PC-3 (cell line): ENCODE data around the gene RALY. TPM values are rescaled to one million over a fixed set of nuclear protein-coding genes. Genes with fewer than 3 reads are reported as not detected.

Experiments used
- ATAC-seq: fragments of 200-7000 bp; cut with Tn5 transposase; 2 replicates; pipeline ENCODE4 v1.9.1; 2020; ENCODE audit warnings: mild to moderate bottlenecking, moderate library complexity
- BruUV-seq: library from RNA; stranded (reverse); fragments of 400-500 nt; replicated peaks from 2 replicates; lab custom pipeline; 2021; lab: Mats Ljungman, UMichigan
- CTCF ChIA-PET: fragments of 300-600 bp; sonication (Branson Sonifier 250); formaldehyde crosslinking; loops from one replicate; lab custom pipeline; 2022; ENCODE audit warnings: antibody characterized with exemption; lab: Charles Lee
- POLR2A ChIA-PET: fragments of 300-600 bp; sonication (Branson Sonifier 250); formaldehyde crosslinking; loops from one replicate; lab custom pipeline; 2022; ENCODE audit warnings: antibody characterized with exemption; ENCODE audit not compliant: unreplicated experiment; lab: Charles Lee
- DNase-seq: peaks from one replicate; pipeline ENCODE4 v3.0.0-alpha.2; 2015
- H2AFZ ChIP-seq: fragments of 300-600 bp; sonication (generic); 2 replicates; pipeline ENCODE4 v1.6.0; 2016; ENCODE audit warnings: antibody characterized with exemption, low read length
- H3F3A ChIP-seq: fragments of 300-600 bp; sonication (generic); one replicate; pipeline ENCODE4 v1.6.0; 2017; ENCODE audit warnings: antibody characterized with exemption, low read length, control low read depth, mild to moderate bottlenecking; ENCODE audit not compliant: unreplicated experiment
- H3K27ac ChIP-seq: fragments of 300-600 bp; sonication (generic); 2 replicates; pipeline ENCODE4 v1.5.1; 2016; ENCODE audit warnings: mild to moderate bottlenecking, low read length
- H3K27me3 ChIP-seq: fragments of 300-600 bp; sonication (generic); 2 replicates; pipeline ENCODE4 v1.6.1; 2016; ENCODE audit warnings: low read length, mixed read lengths
- H3K36me3 ChIP-seq: fragments of 300-600 bp; sonication (generic); 2 replicates; pipeline ENCODE4 v1.6.1; 2016; ENCODE audit warnings: low read depth, mixed run types, low read length, mixed read lengths
- H3K4me1 ChIP-seq: fragments of 300-600 bp; sonication (generic); 2 replicates; pipeline ENCODE4 v1.5.1; 2016; ENCODE audit warnings: low read length; ENCODE audit not compliant: insufficient read depth
- H3K4me2 ChIP-seq: fragments of 300-600 bp; sonication (generic); 2 replicates; pipeline ENCODE4 v1.6.0; 2016; ENCODE audit warnings: low read length
- H3K4me3 ChIP-seq: fragments of 300-600 bp; sonication (generic); 2 replicates; pipeline ENCODE4 v1.5.1; 2016; ENCODE audit warnings: mild to moderate bottlenecking, low read length, mixed read lengths
- H3K79me2 ChIP-seq: fragments of 300-600 bp; sonication (generic); 2 replicates; pipeline ENCODE4 v1.6.1; 2017; ENCODE audit warnings: low read length, mixed read lengths
- H3K9ac ChIP-seq: fragments of 300-600 bp; sonication (generic); 2 replicates; pipeline ENCODE4 v1.6.0; 2016; ENCODE audit warnings: mild to moderate bottlenecking, low read length
- H3K9me2 ChIP-seq: fragments of 300-600 bp; sonication (generic); replicated peaks from 2 replicates; pipeline ENCODE4 v1.6.1; 2016; ENCODE audit warnings: mixed run types, low read length, mixed read lengths
- H3K9me3 ChIP-seq: fragments of 300-600 bp; sonication (generic); 2 replicates; pipeline ENCODE4 v1.6.1; 2016; ENCODE audit warnings: low read length, mixed read lengths
- H4K20me1 ChIP-seq: fragments of 300-600 bp; sonication (generic); 2 replicates; pipeline ENCODE4 v1.6.1; 2016; ENCODE audit warnings: low read length, mixed read lengths
- EZH2 ChIP-seq: fragments of 300-600 bp; sonication (generic); IDR thresholded peaks from one replicate; pipeline ENCODE4 v1.6.1; 2017; ENCODE audit warnings: antibody characterized with exemption, mild to moderate bottlenecking, low read length; ENCODE audit not compliant: unreplicated experiment
- EZH2phosphoT487 ChIP-seq: fragments of 300-600 bp; sonication (generic); IDR thresholded peaks from 2 replicates; pipeline ENCODE4 v1.6.1; 2018; ENCODE audit warnings: mild to moderate bottlenecking, antibody characterized with exemption, low read length, borderline replicate concordance
- intact Hi-C: fragments of 100-400 bp; cut with micrococcal nuclease; formaldehyde crosslinking; loops from 2 replicates; pipeline ENCODE4 v1.9.0; 2023
- total RNA-seq: library from RNA; depleted of rRNA; stranded (reverse); fragments of >200 nt; gene quantifications from 2 replicates; pipeline ENCODE4 v1.2.3, GENCODE V29; 2014
- TF ChIP-seq, protein P1 (sequence below): fragments of 300-600 bp; sonication (generic); conservative IDR thresholded peaks from 2 replicates; pipeline ENCODE4 v1.5.1; 2017; ENCODE audit warnings: antibody characterized with exemption, low read depth, mild to moderate bottlenecking, low read length

The RALY gene
- total RNA-seq, 1 experiment from 2014 or later = 160 TPM

DNA sequence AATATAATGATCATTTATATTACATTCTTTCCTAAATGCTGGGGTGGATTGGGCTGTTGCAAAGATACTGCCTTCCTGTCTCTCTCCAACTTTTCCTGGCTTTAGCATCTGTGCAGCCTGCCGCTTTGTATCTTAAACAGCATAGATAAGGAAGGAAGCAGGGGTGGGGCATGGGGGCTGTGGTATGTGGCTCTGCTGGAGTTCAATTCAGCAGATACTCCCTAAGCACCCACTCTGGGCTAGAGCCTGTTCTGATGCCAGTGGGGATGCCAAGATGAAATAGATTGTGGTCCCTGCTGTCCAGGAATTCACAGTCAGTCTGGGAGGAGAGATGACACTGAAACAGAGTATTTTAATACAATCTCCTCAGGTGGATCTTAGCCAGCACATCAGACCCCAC lies 61.6 kb downstream of the RALY start:
- H3K9ac ChIP-seq = no peak overlapping the region
- CTCF ChIA-PET = no interaction called here
- no peaks in the 10 kb centered on the region for H3F3A ChIP-seq
- no peaks in the 10 kb centered on the region for H3K9me3 ChIP-seq
- H3K4me3 ChIP-seq = no peak overlapping the region
- no peaks in the 10 kb centered on the region for H3K9me2 ChIP-seq
- TF ChIP-seq, protein P1, sequence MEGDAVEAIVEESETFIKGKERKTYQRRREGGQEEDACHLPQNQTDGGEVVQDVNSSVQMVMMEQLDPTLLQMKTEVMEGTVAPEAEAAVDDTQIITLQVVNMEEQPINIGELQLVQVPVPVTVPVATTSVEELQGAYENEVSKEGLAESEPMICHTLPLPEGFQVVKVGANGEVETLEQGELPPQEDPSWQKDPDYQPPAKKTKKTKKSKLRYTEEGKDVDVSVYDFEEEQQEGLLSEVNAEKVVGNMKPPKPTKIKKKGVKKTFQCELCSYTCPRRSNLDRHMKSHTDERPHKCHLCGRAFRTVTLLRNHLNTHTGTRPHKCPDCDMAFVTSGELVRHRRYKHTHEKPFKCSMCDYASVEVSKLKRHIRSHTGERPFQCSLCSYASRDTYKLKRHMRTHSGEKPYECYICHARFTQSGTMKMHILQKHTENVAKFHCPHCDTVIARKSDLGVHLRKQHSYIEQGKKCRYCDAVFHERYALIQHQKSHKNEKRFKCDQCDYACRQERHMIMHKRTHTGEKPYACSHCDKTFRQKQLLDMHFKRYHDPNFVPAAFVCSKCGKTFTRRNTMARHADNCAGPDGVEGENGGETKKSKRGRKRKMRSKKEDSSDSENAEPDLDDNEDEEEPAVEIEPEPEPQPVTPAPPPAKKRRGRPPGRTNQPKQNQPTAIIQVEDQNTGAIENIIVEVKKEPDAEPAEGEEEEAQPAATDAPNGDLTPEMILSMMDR = no peak
- TF ChIP-seq EZH2 = no peak
- no peak for TF ChIP-seq EZH2phosphoT487
- peaks cover 39% of the 10 kb centered on the region for H3K79me2 ChIP-seq
- H3K27ac ChIP-seq = no peak overlapping the region
- no peak overlapping the region for H2AFZ ChIP-seq
- POLR2A ChIA-PET = no interaction called here
- H3K27me3 ChIP-seq = no peaks in the 10 kb centered on the region
- no TSS peak for BruUV-seq
- peaks cover 49% of the 10 kb centered on the region for H4K20me1 ChIP-seq
- 0 out of 2 replicates have a peak, but pooled peaks cover 4% of the 10 kb centered on the region for H3K36me3 ChIP-seq
- no peak overlapping the region for H3K4me2 ChIP-seq
- no peak for DNase-seq
- intact Hi-C loops = no loop called here
- H3K4me1 ChIP-seq = no peaks in the 10 kb centered on the region
- ATAC-seq = no peak

DNA sequence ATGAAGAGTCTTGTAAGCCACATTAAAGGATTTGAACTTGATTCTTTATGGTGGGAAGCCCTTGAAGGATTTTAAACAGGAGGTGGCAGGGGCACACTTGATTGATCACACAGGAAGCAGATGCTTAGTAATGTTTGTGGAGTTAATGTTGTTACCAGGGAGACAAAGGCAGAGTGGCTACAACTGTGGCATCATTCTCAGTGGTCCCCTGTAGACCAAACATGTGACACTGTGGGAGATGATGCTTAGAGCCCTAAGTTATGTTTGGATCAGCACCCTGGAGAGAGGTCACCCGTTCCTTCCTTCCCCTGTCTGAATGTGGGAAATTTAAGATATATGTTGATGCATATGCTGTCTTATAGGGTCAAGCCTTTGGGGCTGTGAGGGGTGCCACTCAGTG lies 65.1 kb downstream of the RALY start:
- Histone ChIP-seq H3K4me1 (no peaks in the 10 kb centered on the region), H2AFZ (no peak overlapping the region), H3K9ac (no peak overlapping the region), H3K79me2 (0 out of 2 replicates have a peak, but pooled peaks cover 17% of the 10 kb centered on the region), H4K20me1 (peaks cover 48% of the 10 kb centered on the region), H3K9me2 (no peaks in the 10 kb centered on the region), H3K27me3 (no peaks in the 10 kb centered on the region), H3K9me3 (no peaks in the 10 kb centered on the region), H3K27ac (no peak overlapping the region), H3K4me3 (no peak overlapping the region), H3K36me3 (0 out of 2 replicates have a peak, but pooled peaks cover 4% of the 10 kb centered on the region), H3F3A (no peaks in the 10 kb centered on the region), H3K4me2 (no peak overlapping the region)
- ATAC-seq (no peak), DNase-seq (no peak)
- no TSS peak for BruUV-seq
- no peak for TF ChIP-seq EZH2phosphoT487
- TF ChIP-seq EZH2 = no peak
- TF ChIP-seq, protein P1 = no peak
- ChIA-PET POLR2A (no interaction called here), CTCF (no interaction called here)
- intact Hi-C loops = no loop called here

DNA sequence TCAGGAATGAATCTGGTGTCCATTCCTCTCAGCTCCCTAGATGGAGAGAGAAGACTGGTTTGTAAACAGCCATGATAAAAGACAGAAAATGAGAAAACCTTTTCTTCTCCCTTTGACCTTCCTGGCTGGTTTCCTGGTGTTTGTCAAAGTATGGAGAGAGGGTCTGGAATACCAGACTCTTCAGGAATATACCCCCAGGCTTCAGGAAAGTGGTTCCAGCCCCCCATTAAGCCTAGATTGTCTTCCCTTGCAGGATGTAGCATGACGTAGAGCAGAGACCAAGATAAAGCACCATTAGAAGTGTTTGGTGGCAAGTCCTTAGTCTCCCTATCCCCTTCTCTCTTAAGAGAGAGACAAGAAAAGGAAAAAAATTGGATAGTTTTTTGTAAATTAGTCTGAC lies 67.3 kb downstream of the RALY start:
- Histone ChIP-seq H3K4me1 (no peaks in the 10 kb centered on the region), H3K79me2 (0 out of 2 replicates have a peak, but pooled peaks cover 14% of the 10 kb centered on the region), H3K27ac (no peak overlapping the region), H4K20me1 (peaks cover 37% of the 10 kb centered on the region), H3K36me3 (0 out of 2 replicates have a peak, but pooled peaks cover 4% of the 10 kb centered on the region), H3K9ac (no peak overlapping the region), H3F3A (no peaks in the 10 kb centered on the region), H3K4me3 (no peak overlapping the region), H3K4me2 (no peak overlapping the region), H3K9me3 (no peaks in the 10 kb centered on the region), H2AFZ (no peak overlapping the region), H3K9me2 (no peaks in the 10 kb centered on the region), H3K27me3 (no peaks in the 10 kb centered on the region)
- DNase-seq (no peak), ATAC-seq (no peak)
- TF ChIP-seq EZH2 = no peak
- ChIA-PET POLR2A (interaction anchor here (0.6 kb wide), 1 partner anchor 398 kb away, joined by 4 read pairs; no protein-coding TSS in a partner anchor), CTCF (no interaction called here)
- no TSS peak for BruUV-seq
- intact Hi-C loops = no loop called here
